Thoracic aorta (tissue), 2 donors: ENCODE measurements around the gene TRIM44. TPM values are rescaled to one million over a fixed set of nuclear protein-coding genes. Genes with fewer than 3 reads are reported as not detected.

Experiments used
- ATAC-seq: fragments of 150-250 bp; one replicate; pipeline ENCODE4 v1.8.0; 2017; ENCODE audit warnings: low read depth; ENCODE audit not compliant: insufficient number of reproducible peaks, low FRiP score
- DNase-seq: peaks from one replicate; pipeline ENCODE4 v3.0.0-alpha.2; 2020; ENCODE audit warnings: low spot score
- H3K27ac ChIP-seq, 2 donors: fragments of 200-600 bp; sonication (generic); 1 replicate in 1 of 2; 2 replicates in 1 of 2; pipeline ENCODE4 v1.5.1; 2016; ENCODE audit warnings: mild to moderate bottlenecking in 2 of 2, moderate library complexity in 2 of 2
- H3K27me3 ChIP-seq: fragments of 200-600 bp; sonication (generic); replicated peaks from 2 replicates; pipeline ENCODE4 v1.6.0; 2016; ENCODE audit warnings: mild to moderate bottlenecking; ENCODE audit not compliant: insufficient read depth
- H3K36me3 ChIP-seq: fragments of 200-600 bp; sonication (generic); one replicate; pipeline ENCODE4 v1.5.1; 2016
- H3K4me1 ChIP-seq, 2 donors: fragments of 200-600 bp; sonication (generic); 1 replicate in 1 of 2; 2 replicates in 1 of 2; pipeline versions ENCODE4 v1.5.1 to v1.6.0; 2016; ENCODE audit warnings: low read depth in 2 of 2, mild to moderate bottlenecking in 1 of 2; ENCODE audit not compliant: control insufficient read depth in 1 of 2
- H3K4me3 ChIP-seq: fragments of 200-600 bp; sonication (generic); 2 replicates; pipeline ENCODE4 v1.5.1; 2016; ENCODE audit warnings: mild to moderate bottlenecking
- H3K9me3 ChIP-seq: fragments of 200-600 bp; sonication (generic); 2 replicates; pipeline ENCODE4 v1.5.1; 2016
- total RNA-seq, 2 donors: library from RNA; depleted of rRNA; stranded (reverse); fragments of >200 nt; gene quantifications; one replicate each; pipeline versions ENCODE4 v1.1.0 to v1.2.3, GENCODE V29; 2016
- TF ChIP-seq, protein P1 (sequence below): fragments of 200-600 bp; sonication (generic); IDR thresholded peaks from one replicate; pipeline ENCODE4 v1.5.1; 2019; ENCODE audit warnings: antibody characterized with exemption

The TRIM44 gene
- total RNA-seq, 2 donors from 2014 or later, result 26.0 to 26.8 TPM

DNA sequence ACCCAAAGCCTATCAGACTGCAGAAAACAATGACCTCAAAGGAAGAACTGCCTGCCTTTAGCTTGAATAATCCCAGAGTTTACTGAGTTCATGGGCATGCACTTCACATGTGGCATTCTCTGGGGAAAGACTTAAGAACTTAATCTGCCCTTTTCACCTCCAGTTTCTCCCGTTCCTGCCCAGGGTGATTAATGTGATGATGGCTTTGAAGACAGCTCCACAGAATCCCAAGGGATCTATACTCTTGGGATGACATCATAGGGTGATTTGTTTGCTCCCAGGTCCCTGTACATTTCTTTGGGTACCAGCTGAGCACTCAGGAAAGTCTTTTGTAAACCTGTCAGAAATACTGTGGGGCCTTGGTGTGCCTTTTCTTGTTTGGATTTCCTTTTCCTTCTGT, 30.3 kb upstream of the TRIM44 start:
- Histone ChIP-seq H3K4me3 (no peak overlapping the region), H3K9me3 (no peaks in the 10 kb centered on the region), H3K36me3 (no peaks in the 10 kb centered on the region), H3K27me3 (no peaks in the 10 kb centered on the region), H3K27ac (no peak overlapping the region), H3K4me1 (peaks cover 2 to 8% of the 10 kb centered on the region in 2 donors)
- TF ChIP-seq, protein P1, sequence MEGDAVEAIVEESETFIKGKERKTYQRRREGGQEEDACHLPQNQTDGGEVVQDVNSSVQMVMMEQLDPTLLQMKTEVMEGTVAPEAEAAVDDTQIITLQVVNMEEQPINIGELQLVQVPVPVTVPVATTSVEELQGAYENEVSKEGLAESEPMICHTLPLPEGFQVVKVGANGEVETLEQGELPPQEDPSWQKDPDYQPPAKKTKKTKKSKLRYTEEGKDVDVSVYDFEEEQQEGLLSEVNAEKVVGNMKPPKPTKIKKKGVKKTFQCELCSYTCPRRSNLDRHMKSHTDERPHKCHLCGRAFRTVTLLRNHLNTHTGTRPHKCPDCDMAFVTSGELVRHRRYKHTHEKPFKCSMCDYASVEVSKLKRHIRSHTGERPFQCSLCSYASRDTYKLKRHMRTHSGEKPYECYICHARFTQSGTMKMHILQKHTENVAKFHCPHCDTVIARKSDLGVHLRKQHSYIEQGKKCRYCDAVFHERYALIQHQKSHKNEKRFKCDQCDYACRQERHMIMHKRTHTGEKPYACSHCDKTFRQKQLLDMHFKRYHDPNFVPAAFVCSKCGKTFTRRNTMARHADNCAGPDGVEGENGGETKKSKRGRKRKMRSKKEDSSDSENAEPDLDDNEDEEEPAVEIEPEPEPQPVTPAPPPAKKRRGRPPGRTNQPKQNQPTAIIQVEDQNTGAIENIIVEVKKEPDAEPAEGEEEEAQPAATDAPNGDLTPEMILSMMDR, result no peak
- no peak for ATAC-seq
- no peak for DNase-seq

DNA sequence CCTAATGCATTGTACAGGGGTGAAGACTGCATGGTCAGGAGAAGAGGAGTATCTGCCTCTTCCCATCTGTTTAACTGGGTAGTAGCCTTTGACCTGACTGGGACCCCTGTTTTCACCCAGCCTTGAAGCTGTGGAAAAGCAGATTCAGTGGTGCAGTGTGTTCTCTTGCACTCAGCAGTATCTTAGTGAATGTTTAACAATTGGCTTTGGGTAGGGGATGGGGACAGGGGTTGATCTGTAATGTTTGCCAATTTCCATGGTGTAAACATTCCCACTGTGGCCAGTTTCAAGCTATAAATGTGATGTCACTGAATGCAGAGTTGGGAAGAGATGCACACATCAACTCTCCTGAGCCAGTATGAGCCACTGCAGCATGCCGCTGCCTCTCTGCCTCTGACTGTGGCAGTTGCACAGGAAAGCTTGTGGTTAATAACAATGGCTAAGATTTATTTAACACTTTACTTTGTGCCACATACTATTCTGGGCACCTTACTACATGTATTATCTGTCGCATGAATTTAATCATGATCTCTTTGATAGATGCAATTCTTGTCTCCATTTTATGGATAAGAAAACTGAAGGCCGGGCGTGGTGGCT, 28.6 kb upstream of the TRIM44 start:
- H3K4me1 ChIP-seq, result peaks cover 2 to 8% of the 10 kb centered on the region in 2 donors
- TF ChIP-seq, protein P1, result no peak

DNA sequence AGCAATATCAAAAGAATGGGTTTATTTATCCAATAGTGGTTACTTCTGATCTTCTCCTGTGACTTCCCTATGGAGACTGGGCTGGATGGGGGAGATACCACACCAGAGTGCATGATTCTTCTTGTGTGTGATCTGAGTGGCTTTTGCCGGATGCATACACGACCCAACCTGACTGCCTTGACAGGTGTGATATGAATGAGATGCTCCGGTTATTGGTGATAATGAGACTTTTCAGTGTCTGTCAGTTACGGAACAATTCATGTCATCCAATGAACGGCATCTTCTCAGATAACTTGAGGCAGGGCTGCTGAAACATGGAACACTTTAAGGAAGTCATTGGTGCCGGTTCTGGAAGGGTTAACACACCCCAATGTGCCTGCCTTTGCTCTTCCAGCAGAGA, 26.6 kb upstream of the TRIM44 start:
- ATAC-seq, result no peak
- TF ChIP-seq, protein P1, result no peak

More for the DNA sequence above, 28.6 kb upstream of the TRIM44 start:
- Histone ChIP-seq H3K36me3 (no peaks in the 10 kb centered on the region), H3K4me3 (no peak overlapping the region), H3K9me3 (no peaks in the 10 kb centered on the region), H3K27ac (no peak overlapping the region), H3K27me3 (no peaks in the 10 kb centered on the region)
- DNase-seq (no peak), ATAC-seq (no peak)

DNA sequence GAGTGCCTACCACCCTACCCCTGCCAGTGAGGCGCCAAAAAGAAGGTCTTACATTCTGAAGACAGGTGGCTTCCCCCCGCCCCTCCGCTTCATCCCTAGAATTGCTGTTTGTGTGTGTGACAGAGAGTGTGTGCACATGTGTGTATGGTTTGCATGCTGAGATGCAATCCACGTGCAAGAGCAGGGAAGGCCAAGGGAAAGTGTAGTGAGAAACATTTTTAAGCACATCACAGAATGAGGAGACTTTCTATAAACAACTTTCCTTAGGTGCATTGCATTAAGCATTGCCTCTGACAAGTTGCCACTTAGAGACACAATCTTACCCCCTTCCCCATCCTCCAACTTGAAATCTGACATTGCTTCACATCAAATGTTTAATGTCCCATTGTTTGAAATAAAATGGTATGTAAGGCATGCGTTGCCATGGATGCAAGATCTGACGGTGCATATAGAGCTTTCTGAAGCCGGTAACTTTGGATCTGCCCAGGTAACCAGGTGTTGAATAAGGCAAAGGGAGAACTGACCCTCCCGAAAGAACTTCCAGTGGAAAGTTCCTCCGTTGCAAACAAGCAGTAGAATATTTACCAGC, 22.9 kb upstream of the TRIM44 start:
- Histone ChIP-seq H3K27ac (no peak overlapping the region), H3K36me3 (no peaks in the 10 kb centered on the region), H3K27me3 (no peaks in the 10 kb centered on the region), H3K4me1 (no peaks in the 10 kb centered on the region), H3K9me3 (no peaks in the 10 kb centered on the region), H3K4me3 (no peak overlapping the region)
- TF ChIP-seq, protein P1, result no peak
- DNase-seq (no peak), ATAC-seq (no peak)

More for the DNA sequence above, 26.6 kb upstream of the TRIM44 start:
- no peaks in the 10 kb centered on the region for H3K9me3 ChIP-seq
- H3K27ac ChIP-seq, result no peak overlapping the region
- no peaks in the 10 kb centered on the region for H3K36me3 ChIP-seq
- no peaks in the 10 kb centered on the region for H3K4me1 ChIP-seq
- DNase-seq, result no peak
- H3K27me3 ChIP-seq, result no peaks in the 10 kb centered on the region
- H3K4me3 ChIP-seq, result no peak overlapping the region

DNA sequence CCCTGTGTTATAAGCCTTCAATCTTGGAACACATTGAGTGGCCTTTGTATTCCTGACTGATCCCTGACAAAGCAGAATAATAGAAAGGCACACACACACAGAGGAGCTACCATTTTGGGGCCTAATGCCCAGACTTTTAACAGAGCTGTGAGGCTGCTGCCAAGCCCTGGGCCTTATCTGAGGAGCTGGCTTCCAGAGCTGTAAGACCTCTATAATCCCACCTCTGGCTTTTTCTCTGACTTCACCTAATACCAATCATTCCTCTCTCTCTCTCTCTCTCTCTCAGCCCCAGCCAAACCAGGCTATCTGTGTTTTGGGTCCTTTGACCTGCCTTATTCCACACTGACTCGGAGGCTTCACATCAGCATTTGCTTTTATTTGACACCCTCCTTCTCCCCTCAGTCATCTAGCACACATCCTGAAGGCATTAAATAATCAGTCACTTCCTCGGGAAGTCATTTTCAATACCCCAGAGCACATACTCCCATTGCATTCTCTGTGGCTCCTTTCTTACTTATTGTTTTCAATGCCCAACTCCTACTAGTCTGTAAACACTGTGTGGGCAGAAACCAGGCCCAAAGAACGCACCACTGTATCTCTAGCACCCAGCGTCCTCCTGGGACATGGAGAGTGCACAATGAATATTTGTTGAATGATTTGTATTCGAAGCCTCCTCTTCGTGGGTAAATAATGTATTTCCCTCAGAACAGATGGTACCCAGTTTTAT, 21.2 kb upstream of the TRIM44 start:
- DNase-seq (no peak), ATAC-seq (no peak)
- no peaks in the 10 kb centered on the region for H3K4me1 ChIP-seq
- no peak overlapping the region for H3K27ac ChIP-seq
- H3K36me3 ChIP-seq, result no peaks in the 10 kb centered on the region
- no peak overlapping the region for H3K4me3 ChIP-seq
- H3K27me3 ChIP-seq, result no peaks in the 10 kb centered on the region
- no peaks in the 10 kb centered on the region for H3K9me3 ChIP-seq
- TF ChIP-seq, protein P1, result no peak
